Nephron (organoid): ENCODE measurements around the gene CDH16.

Experiments used
- H3K27ac Mint-ChIP-seq, 3 experiments: 2 replicates each; pipeline ENCODE4 v1.8.0; 2020; ENCODE audit warnings: mixed read lengths in 3 of 3, mild to moderate bottlenecking in 2 of 3, moderate library complexity in 1 of 3
- H3K27me3 Mint-ChIP-seq: 2 replicates; pipeline ENCODE4 v1.8.0; 2021; ENCODE audit warnings: low read depth, mild to moderate bottlenecking, moderate library complexity, mixed read lengths
- H3K36me3 Mint-ChIP-seq: 2 replicates; pipeline ENCODE4 v1.8.0; 2020; ENCODE audit warnings: low read depth, mixed read lengths
- H3K4me1 Mint-ChIP-seq: 2 replicates; pipeline ENCODE4 v1.8.0; 2020; ENCODE audit warnings: mixed read lengths
- H3K4me3 Mint-ChIP-seq, 3 experiments: 2 replicates each; pipeline ENCODE4 v1.8.0; 2020; ENCODE audit warnings: mild to moderate bottlenecking in 3 of 3, mixed read lengths in 3 of 3, moderate library complexity in 2 of 3
- H3K9me3 Mint-ChIP-seq: 2 replicates; pipeline ENCODE4 v1.8.0; 2020; ENCODE audit warnings: mixed read lengths
- TF ChIP-seq, protein P1 (sequence below), 3 experiments: fragments of 200-600 bp; sonication (generic); IDR thresholded peaks; one replicate each; pipeline ENCODE4 v1.5.0; 2021; ENCODE audit warnings: antibody characterized with exemption in 3 of 3; ENCODE audit not compliant: unreplicated experiment in 3 of 3

Gene CDH16

DNA sequence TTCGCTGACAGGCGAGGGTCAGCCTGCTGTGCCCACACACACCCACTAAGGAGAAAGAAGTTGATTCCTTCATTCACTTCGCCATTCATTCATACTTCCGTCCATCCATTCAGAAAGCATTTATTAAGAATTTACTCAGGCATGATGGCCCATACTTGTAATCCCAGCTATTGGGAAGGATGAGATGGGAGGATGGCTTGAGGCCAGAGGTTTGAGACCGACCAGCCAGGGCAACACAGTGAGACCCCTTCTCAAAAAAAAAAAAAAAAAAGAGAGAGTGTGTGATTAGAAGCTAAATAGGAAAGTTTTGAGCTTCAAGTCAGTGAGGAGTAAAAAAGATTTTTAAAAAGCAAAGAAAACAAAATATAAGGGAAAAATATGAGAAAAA lies 25.4 kb upstream of the CDH16 start:
- Mint-ChIP-seq H3K4me3 (no peak overlapping the region), H3K27ac (no peak overlapping the region), H3K27me3 (peaks cover 2% of the 10 kb centered on the region), H3K4me1 (no peaks in the 10 kb centered on the region), H3K9me3 (no peaks in the 10 kb centered on the region), H3K36me3 (peaks cover 30% of the 10 kb centered on the region)
- TF ChIP-seq, protein P1, sequence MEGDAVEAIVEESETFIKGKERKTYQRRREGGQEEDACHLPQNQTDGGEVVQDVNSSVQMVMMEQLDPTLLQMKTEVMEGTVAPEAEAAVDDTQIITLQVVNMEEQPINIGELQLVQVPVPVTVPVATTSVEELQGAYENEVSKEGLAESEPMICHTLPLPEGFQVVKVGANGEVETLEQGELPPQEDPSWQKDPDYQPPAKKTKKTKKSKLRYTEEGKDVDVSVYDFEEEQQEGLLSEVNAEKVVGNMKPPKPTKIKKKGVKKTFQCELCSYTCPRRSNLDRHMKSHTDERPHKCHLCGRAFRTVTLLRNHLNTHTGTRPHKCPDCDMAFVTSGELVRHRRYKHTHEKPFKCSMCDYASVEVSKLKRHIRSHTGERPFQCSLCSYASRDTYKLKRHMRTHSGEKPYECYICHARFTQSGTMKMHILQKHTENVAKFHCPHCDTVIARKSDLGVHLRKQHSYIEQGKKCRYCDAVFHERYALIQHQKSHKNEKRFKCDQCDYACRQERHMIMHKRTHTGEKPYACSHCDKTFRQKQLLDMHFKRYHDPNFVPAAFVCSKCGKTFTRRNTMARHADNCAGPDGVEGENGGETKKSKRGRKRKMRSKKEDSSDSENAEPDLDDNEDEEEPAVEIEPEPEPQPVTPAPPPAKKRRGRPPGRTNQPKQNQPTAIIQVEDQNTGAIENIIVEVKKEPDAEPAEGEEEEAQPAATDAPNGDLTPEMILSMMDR (IDR thresholded peaks at IDR 0.05; ENCODE audit: unreplicated experiment in 3 of 3): no peak

GRCh38 chr16:66943426-66944053 lies 24.9 kb upstream of the CDH16 start:
- peaks cover 30% of the 10 kb centered on the region for H3K36me3 Mint-ChIP-seq
- TF ChIP-seq, protein P1 (IDR thresholded peaks at IDR 0.05; ENCODE audit: unreplicated experiment in 3 of 3): no peak
- H3K27ac Mint-ChIP-seq: no peak overlapping the region

DNA sequence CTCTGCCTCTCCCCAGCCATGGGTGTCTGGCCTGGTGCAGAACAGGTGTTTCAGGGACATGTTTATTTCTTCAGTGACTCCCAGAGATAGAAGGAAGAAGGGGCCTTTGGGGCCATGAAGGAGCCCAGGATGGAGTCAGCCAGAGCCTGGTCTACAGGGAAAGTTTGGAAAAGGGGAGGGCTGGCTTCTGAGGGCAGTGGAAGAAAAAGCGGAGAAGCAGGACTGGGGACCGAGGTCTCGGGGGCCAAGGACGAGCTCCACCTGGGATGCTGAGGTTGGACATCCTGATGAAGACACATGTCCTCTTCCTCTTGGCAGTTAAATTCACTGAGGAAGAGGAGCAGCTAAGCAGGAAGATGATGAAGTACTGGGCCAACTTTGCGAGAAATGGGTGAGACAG lies 24.3 kb upstream of the CDH16 start:
- no peaks in the 10 kb centered on the region for H3K27me3 Mint-ChIP-seq
- TF ChIP-seq, protein P1 (IDR thresholded peaks at IDR 0.05; ENCODE audit: unreplicated experiment in 3 of 3): no peak
- no peaks in the 10 kb centered on the region for H3K9me3 Mint-ChIP-seq
- H3K4me3 Mint-ChIP-seq: no peak overlapping the region
- H3K27ac Mint-ChIP-seq: no peak overlapping the region
- peaks cover 30% of the 10 kb centered on the region for H3K36me3 Mint-ChIP-seq
- H3K4me1 Mint-ChIP-seq: no peaks in the 10 kb centered on the region

More at GRCh38 chr16:66943426-66944053, 24.9 kb upstream of the CDH16 start:
- Mint-ChIP-seq H3K9me3 (no peaks in the 10 kb centered on the region), H3K4me3 (no peak overlapping the region), H3K27me3 (no peaks in the 10 kb centered on the region), H3K4me1 (no peaks in the 10 kb centered on the region)

- TF ChIP-seq, protein P1 (IDR thresholded peaks at IDR 0.05; ENCODE audit: unreplicated experiment in 3 of 3): no peak
- Mint-ChIP-seq H3K27me3 (no peaks in the 10 kb centered on the region), H3K4me1 (peaks cover 15% of the 10 kb centered on the region), H3K9me3 (no peaks in the 10 kb centered on the region), H3K27ac (no peak overlapping the region), H3K4me3 (no peak overlapping the region), H3K36me3 (peaks cover 37% of the 10 kb centered on the region)
Measured at GRCh38 chr16:66940236-66940635, 21.6 kb upstream of the CDH16 start.

GRCh38 chr16:66939366-66939765 lies 20.7 kb upstream of the CDH16 start:
- no peak overlapping the region for H3K27ac Mint-ChIP-seq
- peaks cover 37% of the 10 kb centered on the region for H3K36me3 Mint-ChIP-seq
- H3K4me3 Mint-ChIP-seq: no peak overlapping the region
- TF ChIP-seq, protein P1 (IDR thresholded peaks at IDR 0.05; ENCODE audit: unreplicated experiment in 3 of 3): no peak
- no peaks in the 10 kb centered on the region for H3K27me3 Mint-ChIP-seq
- H3K4me1 Mint-ChIP-seq: peaks cover 15% of the 10 kb centered on the region
- no peaks in the 10 kb centered on the region for H3K9me3 Mint-ChIP-seq

GRCh38 chr16:66937725-66938337 lies 19.1 kb upstream of the CDH16 start:
- no peaks in the 10 kb centered on the region for H3K9me3 Mint-ChIP-seq
- H3K4me3 Mint-ChIP-seq: peak overlapping the region; percentile 60 to 99 (median 94)
- peaks cover 29% of the 10 kb centered on the region for H3K4me1 Mint-ChIP-seq
- no peak overlapping the region for H3K27ac Mint-ChIP-seq
- no peaks in the 10 kb centered on the region for H3K27me3 Mint-ChIP-seq
- peaks cover 30% of the 10 kb centered on the region for H3K36me3 Mint-ChIP-seq
- TF ChIP-seq, protein P1 (IDR thresholded peaks at IDR 0.05; ENCODE audit: unreplicated experiment in 3 of 3): no peak
